Lower lobe of right lung (tissue), 2 donors: Measurements from ENCODE around the gene ZNF157. TPM values are rescaled to one million over a fixed set of nuclear protein-coding genes. Genes with fewer than 3 reads are reported as not detected.

Source experiments
- ATAC-seq, 2 donors: fragments of 200-7000 bp; cut with Tn5 transposase; one replicate each; pipeline ENCODE4 v1.9.1; 2020 to 2022; ENCODE audit warnings: mild to moderate bottlenecking in 2 of 2, moderate library complexity in 2 of 2
- DNase-seq: peaks from one replicate; pipeline ENCODE4 v3.0.0-alpha.2; 2020
- H3K27ac ChIP-seq: fragments of 200-600 bp; one replicate; pipeline ENCODE4 v1.8.0; 2022
- H3K27me3 ChIP-seq: fragments of 200-600 bp; one replicate; pipeline ENCODE4 v1.8.0; 2022; ENCODE audit warnings: low read depth
- H3K36me3 ChIP-seq: fragments of 200-600 bp; one replicate; pipeline ENCODE4 v1.8.0; 2022; ENCODE audit warnings: mild to moderate bottlenecking
- H3K4me1 ChIP-seq: fragments of 200-600 bp; one replicate; pipeline ENCODE4 v1.8.0; 2022
- H3K4me3 ChIP-seq: fragments of 200-600 bp; one replicate; pipeline ENCODE4 v1.8.0; 2022; ENCODE audit warnings: mild to moderate bottlenecking
- H3K9me3 ChIP-seq: fragments of 200-600 bp; one replicate; pipeline ENCODE4 v1.8.0; 2022
- CTCF ChIP-seq: fragments of 200-600 bp; IDR thresholded peaks from one replicate; pipeline ENCODE4 v1.8.0; 2022; ENCODE audit warnings: antibody characterized with exemption, mild to moderate bottlenecking
- intact Hi-C: fragments of 100-400 bp; cut with DNase I; formaldehyde crosslinking; loops from one replicate; pipeline ENCODE4 v1.11.0; 2022
- total RNA-seq: library from RNA; stranded (reverse); fragmentation: NEBNext Ultra II Directional; extraction: Animal tissue kit (Norgen Biotek cat#: 25700); gene quantifications from one replicate; pipeline ENCODE4 v1.2.1, GENCODE V29; 2021
- donor health status: DM: no; HTN: yes; CAD: no; lungs with severe emphysema.

The ZNF157 gene
- total RNA-seq, 1 donor from 2014 or later, result 0.21 TPM

- TF ChIP-seq CTCF, result no peak
- no peaks in the 10 kb centered on the region for H3K27me3 ChIP-seq
- no peak overlapping the region for H3K4me3 ChIP-seq
- no peak overlapping the region for H3K27ac ChIP-seq
- intact Hi-C loops, result no loop called here
- peaks cover 27% of the 10 kb centered on the region for H3K36me3 ChIP-seq
- DNase-seq (no peak), ATAC-seq (no peak)
- H3K9me3 ChIP-seq, result peaks cover 8% of the 10 kb centered on the region
- H3K4me1 ChIP-seq, result no peaks in the 10 kb centered on the region
These were observed 77.9 kb downstream of the ZNF157 start for GRCh38 chrX:47448165-47448806.

DNA sequence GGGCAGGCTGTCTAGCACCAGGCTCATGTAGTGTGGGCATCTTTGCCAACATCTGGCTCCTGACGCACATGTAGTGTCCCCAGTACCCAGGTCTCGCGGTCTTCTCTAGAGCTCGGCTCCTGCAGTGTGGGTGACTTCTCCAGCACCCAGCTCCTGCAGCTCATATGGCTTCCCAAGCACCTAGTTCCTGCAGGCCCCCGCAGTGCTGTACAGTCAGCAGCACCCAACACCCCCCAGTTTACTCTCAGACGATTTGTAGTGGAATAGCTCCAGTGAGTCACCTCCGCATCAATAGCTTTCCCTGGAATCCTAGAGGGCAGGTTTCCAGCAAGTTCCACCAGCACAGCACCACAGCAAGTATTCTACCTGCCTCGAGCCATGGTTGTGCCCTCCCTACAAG lies 81.7 kb downstream of the ZNF157 start:
- no peaks in the 10 kb centered on the region for H3K4me1 ChIP-seq
- no peak for TF ChIP-seq CTCF
- no peaks in the 10 kb centered on the region for H3K27me3 ChIP-seq
- no peak overlapping the region for H3K4me3 ChIP-seq
- DNase-seq (no peak), ATAC-seq (no peak)
- H3K27ac ChIP-seq, result no peak overlapping the region
- intact Hi-C loops, result no loop called here
- peaks cover 45% of the 10 kb centered on the region for H3K36me3 ChIP-seq
- peaks cover 5% of the 10 kb centered on the region for H3K9me3 ChIP-seq

- no peak overlapping the region for H3K27ac ChIP-seq
- H3K4me1 ChIP-seq, result no peaks in the 10 kb centered on the region
- no peak for ATAC-seq
- H3K36me3 ChIP-seq, result peaks cover 29% of the 10 kb centered on the region
- no peak for TF ChIP-seq CTCF
- no peak overlapping the region for H3K4me3 ChIP-seq
- intact Hi-C loops, result no loop called here
- no peaks in the 10 kb centered on the region for H3K9me3 ChIP-seq
- no peak for DNase-seq
- H3K27me3 ChIP-seq, result no peaks in the 10 kb centered on the region
These were observed 85.7 kb downstream of the ZNF157 start for GRCh38 chrX:47456080-47456479.

DNA sequence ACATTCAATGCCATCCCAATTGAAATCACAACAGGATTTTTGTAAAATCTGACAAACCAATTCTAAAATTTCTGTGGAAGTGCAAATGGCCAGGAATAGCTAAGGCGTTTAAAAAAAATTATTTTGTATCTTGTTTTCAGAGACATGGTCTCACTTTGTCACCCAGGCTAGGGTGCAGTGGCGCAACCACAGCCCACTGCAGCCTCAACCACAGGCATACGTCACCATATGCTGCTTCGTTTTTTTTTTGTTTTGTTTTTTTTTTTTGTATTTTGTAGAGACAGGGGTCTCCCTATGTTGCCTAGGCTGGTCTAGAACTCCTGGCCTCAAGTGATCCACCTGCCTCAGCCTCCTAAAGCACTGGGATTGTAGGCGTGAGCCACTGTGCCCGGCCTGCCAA lies 88.2 kb downstream of the ZNF157 start:
- no peak for DNase-seq
- Histone ChIP-seq H3K36me3 (peaks cover 18% of the 10 kb centered on the region), H3K27ac (no peak overlapping the region), H3K9me3 (no peaks in the 10 kb centered on the region), H3K4me1 (no peaks in the 10 kb centered on the region), H3K27me3 (no peaks in the 10 kb centered on the region), H3K4me3 (no peak overlapping the region)
- TF ChIP-seq CTCF, result no peak
- no peak for ATAC-seq
- intact Hi-C loops, result no loop called here

DNA sequence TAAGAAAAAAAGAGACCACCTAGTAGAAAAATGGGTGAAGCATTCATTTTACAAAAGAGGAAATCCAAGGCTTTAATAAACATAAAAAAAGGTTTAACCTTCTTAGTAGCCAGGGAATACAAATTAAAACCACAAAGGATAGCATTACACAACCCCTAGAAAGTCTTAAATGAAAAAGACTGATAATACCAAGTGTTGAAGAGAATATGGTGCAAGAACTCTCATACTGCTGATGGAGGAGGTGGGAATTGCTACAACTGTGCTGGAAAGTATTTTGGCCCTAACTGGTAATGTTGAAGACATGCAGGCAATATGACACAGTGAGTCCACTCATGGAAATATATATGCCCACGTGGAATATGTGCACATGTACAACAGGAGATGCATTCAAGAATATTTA lies 90.2 kb downstream of the ZNF157 start:
- intact Hi-C loops, result no loop called here
- Histone ChIP-seq H3K36me3 (peaks cover 12% of the 10 kb centered on the region), H3K4me3 (no peak overlapping the region), H3K9me3 (no peaks in the 10 kb centered on the region), H3K27ac (no peak overlapping the region), H3K4me1 (no peaks in the 10 kb centered on the region), H3K27me3 (no peaks in the 10 kb centered on the region)
- DNase-seq, result no peak
- no peak for ATAC-seq
- no peak for TF ChIP-seq CTCF

Other genes with a start within 250 kb of the ZNF157 start
- 57.1 TPM for gene NDUFB11, start 225.9 kb upstream of the ZNF157 start, total RNA-seq
- 32.1 TPM for gene RBM10, start 225.4 kb upstream of the ZNF157 start, total RNA-seq
- 152 TPM for gene UBA1, start 176.7 kb upstream of the ZNF157 start, total RNA-seq
- gene CDK16, start 151.9 kb upstream of the ZNF157 start, total RNA-seq, result 59.2 TPM
- gene USP11, start 137.6 kb upstream of the ZNF157 start, total RNA-seq, result 52.9 TPM
- 10.4 TPM for gene ZNF41, start 112.6 kb downstream of the ZNF157 start, total RNA-seq
- gene ARAF, start 190.6 kb downstream of the ZNF157 start, total RNA-seq, result 90.1 TPM
- gene TIMP1, start 211.9 kb downstream of the ZNF157 start, total RNA-seq, result 189 TPM
- gene SYN1, start 249.3 kb downstream of the ZNF157 start, total RNA-seq, result 0.44 TPM